ENCODE results near the gene APLNR.

- TF ChIP-seq CTCF (IDR thresholded peaks at IDR 0.05) (no peak), ZFX (IDR thresholded peaks at IDR 0.05; ENCODE audit: borderline replicate concordance) (no peak)
Observed at GRCh38 chr11:57231539-57232253, 5.4 kb downstream of the APLNR start.
